Measurements from ENCODE around the gene AP4S1. TPM values are rescaled to one million over a fixed set of nuclear protein-coding genes. Genes with fewer than 3 reads are reported as not detected.
"Not testable (repeated sequence)": the region's sequence is repeated elsewhere in the genome, so short reads cannot be mapped to it uniquely, and the experiment has no call there.

AP4S1 gene
- polyA plus RNA-seq, 3 donors = 18.6 to 21.2 (median 20.1) TPM

- no peak for DNase-seq (ENCODE audit: low read depth in 3 of 3, low spot score in 2 of 3)
Observed at GRCh38 chr14:31038521-31039166, 13.2 kb downstream of the AP4S1 start.

GRCh38 chr14:31042300-31042699, 16.9 kb downstream of the AP4S1 start:
- no peak for DNase-seq (ENCODE audit: low read depth in 3 of 3, low spot score in 2 of 3)

- not testable (repeated sequence) for DNase-seq (ENCODE audit: low read depth in 3 of 3, low spot score in 2 of 3)
Observed at GRCh38 chr14:31042893-31043292, 17.4 kb downstream of the AP4S1 start.

- DNase-seq (ENCODE audit: low read depth in 3 of 3, low spot score in 2 of 3) = no peak
Observed at GRCh38 chr14:31043379-31043778, 17.9 kb downstream of the AP4S1 start.

GRCh38 chr14:31045501-31046080, 20.1 kb downstream of the AP4S1 start:
- no peak for DNase-seq (ENCODE audit: low read depth in 3 of 3, low spot score in 2 of 3)

GRCh38 chr14:31047503-31047902, 22.1 kb downstream of the AP4S1 start:
- DNase-seq (ENCODE audit: low read depth in 3 of 3, low spot score in 2 of 3) = no peak

- no peak for DNase-seq (ENCODE audit: low read depth in 3 of 3, low spot score in 2 of 3)
Observed at GRCh38 chr14:31051023-31051422, 25.6 kb downstream of the AP4S1 start.

- no peak for DNase-seq (ENCODE audit: low read depth in 3 of 3, low spot score in 2 of 3)
Observed at GRCh38 chr14:31051511-31051910, 26.1 kb downstream of the AP4S1 start.

- DNase-seq (ENCODE audit: low read depth in 3 of 3, low spot score in 2 of 3) = not testable (repeated sequence)
Observed at GRCh38 chr14:31052905-31053586, 27.6 kb downstream of the AP4S1 start.

- DNase-seq (ENCODE audit: low read depth in 3 of 3, low spot score in 2 of 3) = no peak
Observed at GRCh38 chr14:31057035-31057434, 31.6 kb downstream of the AP4S1 start.

GRCh38 chr14:31057701-31058364, 32.4 kb downstream of the AP4S1 start:
- DNase-seq (ENCODE audit: low read depth in 3 of 3, low spot score in 2 of 3) = no peak

- peak in 1 of 3 donors; percentile 7 for DNase-seq (ENCODE audit: low read depth in 3 of 3, low spot score in 2 of 3)
Observed at GRCh38 chr14:31059152-31059924, 33.9 kb downstream of the AP4S1 start.

GRCh38 chr14:31060253-31060875, 34.9 kb downstream of the AP4S1 start:
- DNase-seq (ENCODE audit: low read depth in 3 of 3, low spot score in 2 of 3) = no peak

- not testable (repeated sequence) for DNase-seq (ENCODE audit: low read depth in 3 of 3, low spot score in 2 of 3)
Observed at GRCh38 chr14:31062908-31063307, 37.5 kb downstream of the AP4S1 start.

- DNase-seq (ENCODE audit: low read depth in 3 of 3, low spot score in 2 of 3) = no peak
Observed at GRCh38 chr14:31068235-31068634, 42.8 kb downstream of the AP4S1 start.

- DNase-seq (ENCODE audit: low read depth in 3 of 3, low spot score in 2 of 3) = no peak
Observed at GRCh38 chr14:31069343-31069742, 43.9 kb downstream of the AP4S1 start.

GRCh38 chr14:31070431-31070830, 45.0 kb downstream of the AP4S1 start:
- no peak for DNase-seq (ENCODE audit: low read depth in 3 of 3, low spot score in 2 of 3)

- DNase-seq (ENCODE audit: low read depth in 3 of 3, low spot score in 2 of 3) = no peak
Observed at GRCh38 chr14:31071151-31071550, 45.7 kb downstream of the AP4S1 start.

GRCh38 chr14:31075144-31075543, 49.7 kb downstream of the AP4S1 start:
- DNase-seq (ENCODE audit: low read depth in 3 of 3, low spot score in 2 of 3) = no peak

GRCh38 chr14:31078766-31079165, 53.3 kb downstream of the AP4S1 start:
- DNase-seq (ENCODE audit: low read depth in 3 of 3, low spot score in 2 of 3) = no peak

Measured in right renal cortex interstitium (tissue), 3 donors.